ENCODE measurements around the gene ARHGEF28. TPM values are rescaled to one million over a fixed set of nuclear protein-coding genes. Genes with fewer than 3 reads are reported as not detected.

The ARHGEF28 gene
- total and polyA plus RNA-seq, 2 of the 13 experiments (the other 11 are each of a cell fraction or from before 2014, with no cell fraction given) = 17.4 to 34.1 TPM

DNA sequence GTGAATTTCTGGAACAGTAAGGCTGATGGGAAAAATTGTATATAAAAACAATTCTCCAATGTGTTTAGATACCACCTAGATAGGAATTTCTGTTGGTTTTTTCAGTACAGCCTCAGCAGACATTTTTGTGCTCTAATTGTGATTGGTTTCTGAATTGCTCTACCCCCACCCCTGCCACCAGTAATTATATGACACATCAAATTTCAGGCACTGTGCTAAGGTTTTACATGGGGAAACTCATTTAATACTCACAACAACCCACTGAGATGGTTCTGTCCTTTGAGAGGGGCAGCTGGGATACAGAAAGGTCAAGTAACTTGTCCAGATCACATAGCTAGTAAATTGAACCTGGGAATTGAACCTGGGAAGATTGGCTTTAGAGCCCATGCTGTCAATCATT, 288.0 kb downstream of the ARHGEF28 start:
- Histone ChIP-seq H4K20me1 (ENCODE audit: insufficient read depth, low read length) (no peaks in the 10 kb centered on the region), H3K9me3 (ENCODE audit: low read length) (no peaks in the 10 kb centered on the region), H3K79me2 (ENCODE audit: insufficient read depth, low read length) (no peaks in the 10 kb centered on the region), H3K27me3 (ENCODE audit: control insufficient read depth in 1 of 2, insufficient read depth in 2 of 2, low read length in 2 of 2) (no peaks in the 10 kb centered on the region), H3K4me2 (ENCODE audit: low read depth, low read length) (no peak overlapping the region), H3K4me1 (ENCODE audit: insufficient read depth, low read length) (no peaks in the 10 kb centered on the region), H3K4me3 (replicated peaks in 1 of 3; ENCODE audit: insufficient read depth in 1 of 3, low read depth in 2 of 3, low read length in 3 of 3) (no peak overlapping the region), H3K27ac (ENCODE audit: extremely low read length, insufficient read depth, low read length) (no peak overlapping the region), H3K9ac (ENCODE audit: insufficient read depth, low read depth, low read length) (no peak overlapping the region), H2AFZ (ENCODE audit: low read length) (no peak overlapping the region), H3K36me3 (replicated peaks in 1 of 2; ENCODE audit: control insufficient read depth in 1 of 2, insufficient read depth in 2 of 2, low read length in 2 of 2) (peaks cover 14 to 57% of the 10 kb centered on the region in 2 experiments)
- no peak for FAIRE-seq
- no TSS peak for BruUV-seq (replicated peaks)
- DNase-seq (ENCODE audit: low spot score) = no peak
- no peak for ATAC-seq
- intact Hi-C loops (cut with micrococcal nuclease; ENCODE audit: unreplicated experiment) (no loop called here), in situ Hi-C loops (cut with HindIII; ENCODE audit: extremely low pct_ligation_motif_present, low pct_unique_long_range_greater_than_20kb) (no loop called here)
- ChIA-PET POLR2A (no interaction called here), CTCF (ENCODE audit: low intra/inter-chr PET ratio, low total read pairs) (no interaction called here)
- TF ChIP-seq CHCHD3 (CRISPR knock-in tag; IDR thresholded peaks at IDR 0.05) (no peak), TRIM24 (CRISPR knock-in tag; IDR thresholded peaks at IDR 0.05) (no peak), ZNF839 (CRISPR knock-in tag; IDR thresholded peaks at IDR 0.05; ENCODE audit: borderline replicate concordance) (no peak), HNF4G (IDR thresholded peaks at IDR 0.05; ENCODE audit: borderline replicate concordance, low read depth, low read length) (no peak), HNF4G (CRISPR knock-in tag; IDR thresholded peaks at IDR 0.05; ENCODE audit: borderline replicate concordance, low read depth) (no peak), ZNF572 (CRISPR knock-in tag; IDR thresholded peaks at IDR 0.05) (no peak), ZNF781 (CRISPR knock-in tag; IDR thresholded peaks at IDR 0.05; ENCODE audit: borderline replicate concordance, not compliant biosample characterization) (no peak), FOXA1 (IDR thresholded peaks at IDR 0.05) (no peak), FOXA1 (CRISPR knock-in tag; IDR thresholded peaks at IDR 0.05) (no peak), GABPB1 (CRISPR knock-in tag; IDR thresholded peaks at IDR 0.05) (no peak), ZNF329 (CRISPR knock-in tag; IDR thresholded peaks at IDR 0.05; ENCODE audit: low read depth) (no peak), ONECUT2 (CRISPR knock-in tag; IDR thresholded peaks at IDR 0.05) (no peak)
- TF ChIP-seq, protein P1, sequence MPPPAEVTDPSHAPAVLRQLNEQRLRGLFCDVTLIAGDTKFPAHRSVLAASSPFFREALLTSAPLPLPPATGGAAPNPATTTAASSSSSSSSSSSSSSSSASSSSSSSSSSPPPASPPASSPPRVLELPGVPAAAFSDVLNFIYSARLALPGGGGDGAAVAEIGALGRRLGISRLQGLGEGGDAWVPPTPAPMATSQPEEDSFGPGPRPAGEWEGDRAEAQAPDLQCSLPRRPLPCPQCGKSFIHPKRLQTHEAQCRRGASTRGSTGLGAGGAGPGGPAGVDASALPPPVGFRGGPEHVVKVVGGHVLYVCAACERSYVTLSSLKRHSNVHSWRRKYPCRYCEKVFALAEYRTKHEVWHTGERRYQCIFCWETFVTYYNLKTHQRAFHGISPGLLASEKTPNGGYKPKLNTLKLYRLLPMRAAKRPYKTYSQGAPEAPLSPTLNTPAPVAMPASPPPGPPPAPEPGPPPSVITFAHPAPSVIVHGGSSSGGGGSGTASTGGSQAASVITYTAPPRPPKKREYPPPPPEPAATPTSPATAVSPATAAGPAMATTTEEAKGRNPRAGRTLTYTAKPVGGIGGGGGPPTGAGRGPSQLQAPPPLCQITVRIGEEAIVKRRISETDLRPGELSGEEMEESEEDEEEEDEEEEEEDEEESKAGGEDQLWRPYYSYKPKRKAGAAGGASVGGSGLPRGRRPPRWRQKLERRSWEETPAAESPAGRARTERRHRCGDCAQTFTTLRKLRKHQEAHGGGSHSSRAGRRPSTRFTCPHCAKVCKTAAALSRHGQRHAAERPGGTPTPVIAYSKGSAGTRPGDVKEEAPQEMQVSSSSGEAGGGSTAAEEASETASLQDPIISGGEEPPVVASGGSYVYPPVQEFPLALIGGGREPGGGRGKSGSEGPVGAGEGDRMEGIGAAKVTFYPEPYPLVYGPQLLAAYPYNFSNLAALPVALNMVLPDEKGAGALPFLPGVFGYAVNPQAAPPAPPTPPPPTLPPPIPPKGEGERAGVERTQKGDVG (CRISPR knock-in tag; IDR thresholded peaks at IDR 0.05; ENCODE audit: borderline replicate concordance) = no peak
- TF ChIP-seq, protein P2, sequence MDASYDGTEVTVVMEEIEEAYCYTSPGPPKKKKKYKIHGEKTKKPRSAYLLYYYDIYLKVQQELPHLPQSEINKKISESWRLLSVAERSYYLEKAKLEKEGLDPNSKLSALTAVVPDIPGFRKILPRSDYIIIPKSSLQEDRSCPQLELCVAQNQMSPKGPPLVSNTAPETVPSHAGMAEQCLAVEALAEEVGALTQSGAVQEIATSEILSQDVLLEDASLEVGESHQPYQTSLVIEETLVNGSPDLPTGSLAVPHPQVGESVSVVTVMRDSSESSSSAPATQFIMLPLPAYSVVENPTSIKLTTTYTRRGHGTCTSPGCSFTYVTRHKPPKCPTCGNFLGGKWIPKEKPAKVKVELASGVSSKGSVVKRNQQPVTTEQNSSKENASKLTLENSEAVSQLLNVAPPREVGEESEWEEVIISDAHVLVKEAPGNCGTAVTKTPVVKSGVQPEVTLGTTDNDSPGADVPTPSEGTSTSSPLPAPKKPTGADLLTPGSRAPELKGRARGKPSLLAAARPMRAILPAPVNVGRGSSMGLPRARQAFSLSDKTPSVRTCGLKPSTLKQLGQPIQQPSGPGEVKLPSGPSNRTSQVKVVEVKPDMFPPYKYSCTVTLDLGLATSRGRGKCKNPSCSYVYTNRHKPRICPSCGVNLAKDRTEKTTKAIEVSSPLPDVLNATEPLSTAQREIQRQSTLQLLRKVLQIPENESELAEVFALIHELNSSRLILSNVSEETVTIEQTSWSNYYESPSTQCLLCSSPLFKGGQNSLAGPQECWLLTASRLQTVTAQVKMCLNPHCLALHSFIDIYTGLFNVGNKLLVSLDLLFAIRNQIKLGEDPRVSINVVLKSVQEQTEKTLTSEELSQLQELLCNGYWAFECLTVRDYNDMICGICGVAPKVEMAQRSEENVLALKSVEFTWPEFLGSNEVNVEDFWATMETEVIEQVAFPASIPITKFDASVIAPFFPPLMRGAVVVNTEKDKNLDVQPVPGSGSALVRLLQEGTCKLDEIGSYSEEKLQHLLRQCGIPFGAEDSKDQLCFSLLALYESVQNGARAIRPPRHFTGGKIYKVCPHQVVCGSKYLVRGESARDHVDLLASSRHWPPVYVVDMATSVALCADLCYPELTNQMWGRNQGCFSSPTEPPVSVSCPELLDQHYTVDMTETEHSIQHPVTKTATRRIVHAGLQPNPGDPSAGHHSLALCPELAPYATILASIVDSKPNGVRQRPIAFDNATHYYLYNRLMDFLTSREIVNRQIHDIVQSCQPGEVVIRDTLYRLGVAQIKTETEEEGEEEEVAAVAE (CRISPR knock-in tag; IDR thresholded peaks at IDR 0.05; ENCODE audit: borderline replicate concordance) = no peak
- TF ChIP-seq, protein P3, sequence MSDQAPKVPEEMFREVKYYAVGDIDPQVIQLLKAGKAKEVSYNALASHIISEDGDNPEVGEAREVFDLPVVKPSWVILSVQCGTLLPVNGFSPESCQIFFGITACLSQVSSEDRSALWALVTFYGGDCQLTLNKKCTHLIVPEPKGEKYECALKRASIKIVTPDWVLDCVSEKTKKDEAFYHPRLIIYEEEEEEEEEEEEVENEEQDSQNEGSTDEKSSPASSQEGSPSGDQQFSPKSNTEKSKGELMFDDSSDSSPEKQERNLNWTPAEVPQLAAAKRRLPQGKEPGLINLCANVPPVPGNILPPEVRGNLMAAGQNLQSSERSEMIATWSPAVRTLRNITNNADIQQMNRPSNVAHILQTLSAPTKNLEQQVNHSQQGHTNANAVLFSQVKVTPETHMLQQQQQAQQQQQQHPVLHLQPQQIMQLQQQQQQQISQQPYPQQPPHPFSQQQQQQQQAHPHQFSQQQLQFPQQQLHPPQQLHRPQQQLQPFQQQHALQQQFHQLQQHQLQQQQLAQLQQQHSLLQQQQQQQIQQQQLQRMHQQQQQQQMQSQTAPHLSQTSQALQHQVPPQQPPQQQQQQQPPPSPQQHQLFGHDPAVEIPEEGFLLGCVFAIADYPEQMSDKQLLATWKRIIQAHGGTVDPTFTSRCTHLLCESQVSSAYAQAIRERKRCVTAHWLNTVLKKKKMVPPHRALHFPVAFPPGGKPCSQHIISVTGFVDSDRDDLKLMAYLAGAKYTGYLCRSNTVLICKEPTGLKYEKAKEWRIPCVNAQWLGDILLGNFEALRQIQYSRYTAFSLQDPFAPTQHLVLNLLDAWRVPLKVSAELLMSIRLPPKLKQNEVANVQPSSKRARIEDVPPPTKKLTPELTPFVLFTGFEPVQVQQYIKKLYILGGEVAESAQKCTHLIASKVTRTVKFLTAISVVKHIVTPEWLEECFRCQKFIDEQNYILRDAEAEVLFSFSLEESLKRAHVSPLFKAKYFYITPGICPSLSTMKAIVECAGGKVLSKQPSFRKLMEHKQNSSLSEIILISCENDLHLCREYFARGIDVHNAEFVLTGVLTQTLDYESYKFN (CRISPR knock-in tag; conservative IDR thresholded peaks at IDR 0.05) = no peak
